ENCODE measurements around the gene GLIPR1.
"Not testable (repeated sequence)": the region's sequence is repeated elsewhere in the genome, so short reads cannot be mapped to it uniquely, and the experiment has no call there.

The GLIPR1 gene

GRCh38 chr12:75476071-75476470 is 4.5 kb upstream of the GLIPR1 start:
- DNase-seq: no peak

DNA sequence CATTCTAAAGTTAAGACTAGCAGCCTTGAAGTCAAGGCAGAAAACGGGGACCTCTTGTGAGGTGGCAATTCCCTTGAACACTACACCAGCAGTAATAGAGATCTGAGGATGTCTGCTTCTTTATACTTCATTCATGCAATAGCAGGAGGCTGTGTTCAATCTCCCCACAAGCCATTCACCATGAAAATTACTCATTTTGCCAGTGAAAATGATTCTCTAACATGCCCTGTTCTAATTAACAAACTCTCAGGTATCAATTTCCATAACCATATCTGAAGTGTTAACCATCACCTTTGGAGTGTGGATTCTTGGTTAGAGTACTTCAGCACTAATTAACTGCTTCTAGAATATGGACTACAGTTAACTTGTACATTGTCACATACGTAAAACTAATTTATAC is 3.4 kb upstream of the GLIPR1 start:
- DNase-seq: no peak

- no peak for DNase-seq
Observed at GRCh38 chr12:75478116-75478794, 2.3 kb upstream of the GLIPR1 start.

- no peak for DNase-seq
Observed at GRCh38 chr12:75479963-75480461, 543 bp upstream of the GLIPR1 start.

GRCh38 chr12:75481013-75481705 is 604 bp downstream of the GLIPR1 start:
- DNase-seq: no peak

- DNase-seq: no peak
Observed at GRCh38 chr12:75481774-75482173, 1.2 kb downstream of the GLIPR1 start.

GRCh38 chr12:75482646-75483045 is 2.1 kb downstream of the GLIPR1 start:
- no peak for DNase-seq

DNA sequence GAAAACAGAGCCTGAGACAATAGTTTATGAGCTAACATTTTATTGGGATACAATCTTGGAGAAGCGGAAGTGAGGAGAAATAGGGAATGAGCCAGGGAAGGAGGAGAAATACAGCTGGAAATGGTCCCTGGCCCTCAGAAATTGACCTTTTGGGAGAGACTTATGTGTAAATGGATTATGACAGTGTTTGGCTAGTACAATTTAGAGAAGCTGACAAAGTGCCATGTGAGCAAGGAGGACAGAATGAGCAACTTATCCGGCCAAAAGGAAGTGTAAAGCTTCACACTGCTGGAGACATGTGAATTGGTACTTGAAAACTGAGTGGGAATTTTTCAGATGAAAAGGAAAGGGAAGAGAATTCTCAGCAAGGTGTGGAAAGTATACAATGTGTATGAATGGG is 2.9 kb downstream of the GLIPR1 start:
- no peak for DNase-seq

DNA sequence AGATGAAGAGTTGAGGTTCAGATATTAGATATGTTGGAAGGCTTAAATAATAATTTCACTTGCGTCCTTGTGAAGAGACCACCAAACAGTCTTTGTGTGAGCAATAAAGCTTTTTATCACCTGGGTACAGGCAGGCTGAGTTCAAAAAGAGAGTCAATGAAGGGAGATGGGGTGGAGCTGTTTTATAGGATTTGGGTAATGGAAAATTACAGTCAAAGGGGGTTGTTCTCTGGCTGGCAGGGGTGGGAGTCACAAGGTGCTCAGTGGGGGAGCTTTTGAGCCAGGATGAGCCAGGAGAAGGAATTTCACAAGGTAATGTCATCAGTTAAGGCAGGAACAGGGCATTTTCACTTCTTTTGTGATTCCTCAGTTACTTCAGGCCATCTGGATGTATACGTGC is 3.9 kb downstream of the GLIPR1 start:
- not testable (repeated sequence) for DNase-seq

- DNase-seq: no peak
Observed at GRCh38 chr12:75487308-75487707, 6.8 kb downstream of the GLIPR1 start.

DNA sequence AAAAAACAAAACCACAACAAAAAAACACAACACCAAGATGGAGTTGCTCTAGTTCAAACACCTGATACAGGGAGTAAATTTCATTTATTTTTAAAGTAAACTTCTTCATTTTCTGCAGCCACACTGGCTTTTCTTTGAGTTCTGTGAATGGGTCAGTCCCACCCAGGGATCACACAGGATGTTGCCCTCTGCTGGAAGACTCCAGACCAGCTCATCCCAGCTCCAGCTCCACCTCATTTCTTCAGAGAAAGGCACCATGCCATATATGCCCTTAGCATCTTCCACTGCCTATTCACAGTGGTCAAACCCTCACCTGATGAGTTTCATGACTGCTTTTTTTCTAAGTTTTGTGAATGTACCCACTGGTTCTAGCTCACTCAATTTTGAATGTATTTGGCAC is 8.0 kb downstream of the GLIPR1 start:
- DNase-seq: no peak

DNA sequence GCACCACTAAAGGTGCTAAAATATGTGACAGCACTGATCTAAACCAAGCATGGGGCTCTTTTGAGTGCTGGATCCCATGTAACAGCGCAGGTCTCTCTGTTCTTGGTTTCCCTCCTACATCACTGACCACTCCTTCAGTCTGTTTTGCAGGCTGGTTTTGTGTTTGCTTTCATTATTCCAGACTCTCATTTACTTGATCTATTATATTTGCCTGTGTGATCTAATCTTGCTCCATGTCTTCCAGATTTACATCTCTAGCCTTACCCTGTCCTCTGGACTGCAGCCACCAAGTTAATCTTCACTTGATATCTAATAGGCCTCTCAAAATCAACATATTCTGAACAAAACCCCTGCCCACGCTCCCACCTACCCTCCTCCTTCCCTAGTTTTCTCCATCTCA is 8.6 kb downstream of the GLIPR1 start:
- no peak for DNase-seq

GRCh38 chr12:75489613-75490210 is 9.2 kb downstream of the GLIPR1 start:
- no peak for DNase-seq

GRCh38 chr12:75491169-75491568 is 10.6 kb downstream of the GLIPR1 start:
- DNase-seq: no peak

DNA sequence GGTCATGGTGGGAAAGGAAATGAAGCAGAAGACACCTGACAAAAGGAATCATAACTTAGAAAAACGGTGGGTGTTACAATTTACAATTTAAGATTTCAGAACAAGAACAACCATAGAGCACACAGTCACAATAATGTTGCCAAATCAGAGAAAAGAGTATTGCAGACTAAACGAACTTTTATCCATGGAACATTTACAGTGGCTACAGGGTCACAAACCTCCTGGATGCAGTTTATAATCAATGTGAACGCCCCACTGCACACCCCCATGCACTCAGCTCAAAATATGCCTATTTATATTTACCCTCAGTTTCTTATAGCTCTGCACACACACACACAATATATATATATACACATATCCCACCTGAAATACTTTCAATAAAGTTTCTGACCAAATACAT is 22.9 kb downstream of the GLIPR1 start:
- no peak for DNase-seq

GRCh38 chr12:75503866-75504265 is 23.3 kb downstream of the GLIPR1 start:
- no peak for DNase-seq

- DNase-seq: no peak
Observed at GRCh38 chr12:75505706-75506312, 25.3 kb downstream of the GLIPR1 start.

- no peak for DNase-seq
Observed at GRCh38 chr12:75507086-75507485, 26.5 kb downstream of the GLIPR1 start.

DNA sequence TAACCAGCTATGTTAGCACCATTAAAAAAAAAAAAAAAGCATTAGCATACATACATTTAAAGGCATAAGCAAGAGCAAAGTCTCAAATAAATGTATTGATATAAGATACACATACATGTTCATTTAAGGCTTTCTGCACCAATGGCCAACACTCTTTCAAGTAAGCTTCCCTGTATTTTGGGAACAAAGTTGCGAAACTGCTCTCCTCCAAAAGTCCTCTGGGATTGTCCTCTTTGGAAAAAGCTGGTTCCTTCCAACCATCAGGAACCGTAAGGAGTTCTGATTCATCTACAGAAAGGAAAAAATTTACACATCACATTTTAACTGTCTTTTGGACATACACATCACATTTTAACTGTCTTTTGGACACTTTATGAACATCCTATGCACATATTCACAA is 27.6 kb downstream of the GLIPR1 start:
- DNase-seq: no peak

GRCh38 chr12:75509621-75510020 is 29.1 kb downstream of the GLIPR1 start:
- DNase-seq: no peak

- DNase-seq: peak; percentile 71
Observed at GRCh38 chr12:75511116-75512048, 30.8 kb downstream of the GLIPR1 start, which contains the start of gene KRR1. KRR1 (minus strand) TSS chr12:75511609; CDS start chr12:75511597, 12 bp downstream.

GRCh38 chr12:75521224-75521623 is 40.7 kb downstream of the GLIPR1 start:
- DNase-seq: not testable (repeated sequence)
